Measurements from ENCODE around the gene SELENOM.
"Not testable (repeated sequence)": the region's sequence is repeated elsewhere in the genome, so short reads cannot be mapped to it uniquely, and the experiment has no call there.

Gene SELENOM

GRCh38 chr22:31075961-31076360 lies 31.4 kb downstream of the SELENOM start:
- DNase-seq = peak; percentile 73

GRCh38 chr22:31073545-31074145 lies 33.7 kb downstream of the SELENOM start:
- DNase-seq = not testable (repeated sequence)

- not testable (repeated sequence) for DNase-seq
These were observed 34.2 kb downstream of the SELENOM start for GRCh38 chr22:31073125-31073524.

- DNase-seq = not testable (repeated sequence)
These were observed 37.6 kb downstream of the SELENOM start for GRCh38 chr22:31069691-31070314.

GRCh38 chr22:31068970-31069369 lies 38.4 kb downstream of the SELENOM start:
- no peak for DNase-seq

GRCh38 chr22:31064369-31064768 lies 43.0 kb downstream of the SELENOM start:
- DNase-seq = no peak

GRCh38 chr22:31062566-31063230 lies 44.7 kb downstream of the SELENOM start:
- DNase-seq = no peak

- DNase-seq = not testable (repeated sequence)
These were observed 47.7 kb downstream of the SELENOM start for GRCh38 chr22:31059663-31060062.

- no peak for DNase-seq
These were observed 50.3 kb downstream of the SELENOM start for GRCh38 chr22:31056986-31057599.

- peak; percentile 96 for DNase-seq
These were observed 51.7 kb downstream of the SELENOM start for GRCh38 chr22:31055635-31056159.

GRCh38 chr22:31055117-31055634 lies 52.2 kb downstream of the SELENOM start:
- no peak for DNase-seq

Data from fibroblast of skin of back (primary cell).